A172 (cell line): ENCODE measurements around the gene FYB1. TPM values are rescaled to one million over a fixed set of nuclear protein-coding genes. Genes with fewer than 3 reads are reported as not detected.

Source experiments
- DNase-seq: peaks from one replicate; pipeline ENCODE4 v3.0.0-alpha.2; 2015; ENCODE audit warnings: low spot score
- total RNA-seq: library from RNA; depleted of rRNA; stranded (reverse); fragments of >200 nt; shearing (Covaris generic); gene quantifications from 2 replicates; pipeline ENCODE4 v1.2.3, GENCODE V29; 2014

Gene FYB1
- total RNA-seq, 1 experiment from 2014 or later: 0.12 TPM

DNA sequence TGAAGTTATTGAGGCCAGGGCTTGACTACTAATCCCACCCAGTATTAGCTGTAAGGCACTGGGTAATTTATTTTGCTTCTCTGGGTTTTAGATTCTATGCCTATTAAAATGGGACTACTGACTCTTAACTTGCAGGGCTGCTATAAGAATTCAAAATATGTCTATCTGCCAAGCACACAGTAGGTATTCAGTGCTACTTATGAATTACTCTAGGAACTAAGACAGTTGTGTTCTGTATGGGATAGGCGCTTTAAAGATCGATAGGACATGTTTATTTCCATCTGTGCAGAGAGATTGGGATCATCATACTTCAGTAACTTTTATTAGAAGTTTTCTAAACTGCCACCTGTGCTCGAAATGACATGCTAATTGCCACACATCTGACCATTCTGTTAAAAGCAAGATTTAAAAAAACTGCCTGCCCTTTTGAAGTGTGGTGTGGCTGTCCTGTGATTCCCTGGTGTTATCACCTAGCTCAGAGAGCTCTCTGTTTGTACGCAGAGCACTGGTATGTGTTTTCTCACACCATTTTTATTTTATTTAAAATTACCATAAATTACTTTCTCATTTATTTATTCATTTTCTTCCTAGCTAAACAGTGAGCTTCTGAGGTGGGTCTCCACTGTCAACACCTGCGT lies 58.7 kb downstream of the FYB1 start:
- DNase-seq: no peak

DNA sequence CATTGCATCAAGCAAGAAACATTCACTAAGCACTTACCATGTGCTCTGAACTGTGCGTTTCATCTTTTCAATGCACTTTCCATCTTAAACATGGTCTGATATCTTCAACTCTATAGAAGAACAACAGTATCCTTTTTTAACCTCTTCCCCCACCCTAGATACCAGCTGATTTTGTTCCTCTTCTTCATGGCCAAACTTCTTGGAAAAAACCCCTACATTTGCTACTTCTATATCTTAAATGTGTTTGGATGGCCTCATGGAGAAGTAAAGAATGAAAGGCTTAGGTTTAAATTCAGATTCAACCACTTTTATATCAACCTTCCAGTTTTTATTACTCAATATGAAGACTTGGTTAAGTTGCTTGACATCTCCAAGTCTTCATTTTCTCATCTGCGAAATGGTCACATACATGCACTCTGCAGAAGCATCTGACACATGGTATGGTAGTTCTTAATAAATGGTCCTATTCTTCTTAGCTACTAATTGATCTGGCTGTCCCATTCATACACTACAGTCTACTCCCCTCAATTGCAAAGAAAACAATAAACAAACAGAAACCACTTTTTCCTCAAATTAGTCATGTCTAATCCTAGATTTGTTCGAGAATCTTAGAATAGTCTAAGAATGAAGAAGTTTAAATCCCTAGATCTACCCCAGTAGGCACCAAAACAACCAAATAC lies 59.4 kb downstream of the FYB1 start:
- DNase-seq: no peak

DNA sequence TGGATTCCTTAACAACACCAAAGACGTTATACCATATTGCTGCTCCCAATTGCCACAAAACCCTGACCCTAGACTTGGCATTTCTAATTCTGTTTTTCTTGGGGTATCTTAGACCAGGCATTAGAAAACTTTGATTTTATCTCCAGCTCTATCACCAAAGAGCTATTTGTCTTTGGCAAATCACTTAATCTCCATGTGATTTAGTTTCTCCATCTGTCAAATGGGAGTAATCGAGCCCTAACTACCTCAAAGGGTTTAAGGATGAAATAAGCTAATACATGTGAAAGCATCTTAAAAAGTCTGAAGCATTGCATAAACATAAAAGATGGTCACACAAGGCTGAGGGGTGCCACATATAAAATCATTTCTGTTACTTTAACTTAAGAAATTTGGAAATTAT lies 60.6 kb downstream of the FYB1 start:
- DNase-seq: no peak

DNA sequence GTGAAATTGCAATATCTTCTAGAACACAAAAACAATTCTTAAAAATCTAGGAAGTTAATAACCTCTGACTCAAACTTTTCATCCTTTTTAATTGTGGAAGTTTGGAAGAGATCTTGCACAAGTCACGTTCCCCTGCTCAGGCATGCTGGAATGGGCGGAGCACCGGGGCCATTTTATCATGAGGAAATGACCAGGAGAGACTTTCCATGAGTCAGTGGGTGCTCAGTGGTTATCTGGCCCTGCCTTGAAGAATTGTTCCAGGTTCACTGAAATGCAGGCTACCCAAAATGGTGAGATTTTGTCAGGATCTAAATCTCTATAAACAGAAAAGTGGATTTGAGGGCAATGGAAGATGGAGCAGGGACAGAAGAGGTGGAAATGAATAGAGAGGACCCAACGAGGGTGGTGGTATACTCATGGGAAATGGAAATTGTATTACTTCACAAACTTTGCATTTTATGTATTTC lies 61.2 kb downstream of the FYB1 start:
- peak; percentile 57 for DNase-seq

DNA sequence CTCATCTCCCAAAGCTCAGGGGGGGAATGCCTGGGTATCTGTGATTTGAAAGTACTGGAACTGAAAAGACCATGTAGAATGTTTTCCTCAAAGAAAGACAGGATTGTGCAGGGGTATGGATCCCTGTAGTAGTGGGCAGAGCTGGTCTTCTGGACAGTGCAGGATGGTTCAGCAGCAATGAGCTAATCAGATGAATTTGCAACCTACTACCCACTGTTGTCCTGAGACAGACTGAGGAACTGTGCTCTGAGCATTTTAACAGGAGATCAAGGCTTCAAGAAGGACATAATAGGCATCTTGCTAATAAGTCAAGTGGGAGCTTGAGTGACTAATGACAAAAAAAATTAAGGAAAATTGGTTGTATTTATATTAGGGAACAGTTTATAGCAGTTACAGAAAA lies 61.7 kb downstream of the FYB1 start:
- DNase-seq: no peak

DNA sequence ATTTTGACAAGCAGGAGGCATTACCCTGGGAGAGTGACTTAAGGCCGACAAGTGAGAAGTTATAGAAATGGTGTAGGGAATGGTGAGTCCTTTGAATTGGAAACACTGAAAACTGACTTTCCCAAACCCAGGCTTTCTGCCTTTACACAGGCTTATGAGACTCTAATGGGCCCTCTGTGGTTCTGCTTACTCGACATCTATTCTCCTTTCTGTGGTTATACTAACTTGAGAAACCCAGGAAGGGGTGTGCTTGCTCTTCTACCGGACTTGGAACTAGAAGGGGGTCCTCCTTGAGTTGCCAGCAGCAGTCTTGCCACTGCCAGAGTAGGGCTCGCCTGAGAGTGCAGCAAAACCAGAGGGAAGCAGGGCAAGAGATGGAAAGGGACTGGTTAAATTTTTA lies 63.3 kb downstream of the FYB1 start:
- DNase-seq: no peak

DNA sequence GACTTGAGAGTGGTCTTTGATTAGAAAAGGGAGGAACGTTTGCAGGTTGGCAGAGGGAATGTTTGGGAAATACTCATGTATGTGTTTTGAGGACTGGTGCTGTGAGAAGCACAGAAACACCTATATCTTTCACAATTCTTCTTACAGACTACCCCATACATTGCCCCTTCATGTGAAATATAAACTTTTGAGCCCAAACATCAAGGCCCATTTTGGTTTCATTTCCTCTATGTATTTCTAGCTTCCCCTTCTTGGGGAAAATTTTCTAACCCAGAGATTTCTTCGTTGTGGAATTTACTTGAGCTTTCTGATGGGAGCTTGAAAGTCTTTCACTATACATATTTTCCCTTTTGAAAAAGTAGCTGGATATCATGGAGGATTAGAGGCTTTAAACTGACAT lies 67.6 kb downstream of the FYB1 start:
- DNase-seq: no peak

DNA sequence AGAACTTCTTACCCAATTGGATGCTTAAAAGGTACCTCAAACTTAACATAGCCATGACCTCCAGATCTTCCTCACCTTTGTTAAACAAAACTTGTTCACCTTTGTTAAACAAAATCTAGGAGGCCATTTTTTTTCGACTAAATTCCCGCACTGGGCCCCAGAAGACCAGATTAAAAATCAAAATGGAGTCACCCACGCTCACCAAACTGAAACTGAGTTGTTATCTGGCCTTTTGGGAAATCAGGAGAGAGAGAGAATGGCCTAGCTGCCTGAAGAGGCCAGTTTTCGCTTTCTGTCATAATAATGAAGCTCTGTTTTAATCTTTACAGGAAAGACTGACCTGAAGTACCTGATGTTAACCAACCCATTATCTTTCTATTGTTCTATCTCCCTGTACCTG lies 69.4 kb downstream of the FYB1 start:
- DNase-seq: no peak

DNA sequence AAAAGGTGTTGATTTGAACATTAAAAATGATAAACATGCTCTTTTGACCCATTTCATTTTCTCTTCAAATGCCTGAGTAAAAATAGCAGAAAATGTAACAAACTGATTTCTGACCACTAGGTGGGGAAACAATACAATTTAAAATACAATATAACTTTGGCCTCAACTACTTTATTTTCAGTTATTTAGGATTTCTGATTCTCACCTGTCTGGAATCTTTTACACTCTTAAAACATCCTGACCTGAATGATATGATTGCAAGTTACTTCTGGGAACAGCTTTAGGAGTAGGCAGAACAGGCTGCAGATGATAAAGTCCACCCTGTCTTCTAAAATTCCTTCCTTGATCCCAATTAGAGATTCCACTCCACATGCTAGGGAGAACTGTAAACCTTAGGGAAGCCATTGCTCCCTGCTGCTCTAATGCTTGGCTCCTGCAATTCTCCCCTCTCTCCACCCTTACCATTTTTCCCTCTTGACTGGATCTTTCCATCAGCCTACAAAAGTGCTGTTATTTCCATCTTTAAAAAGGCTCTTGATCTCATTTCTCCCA lies 70.3 kb downstream of the FYB1 start:
- DNase-seq: no peak

DNA sequence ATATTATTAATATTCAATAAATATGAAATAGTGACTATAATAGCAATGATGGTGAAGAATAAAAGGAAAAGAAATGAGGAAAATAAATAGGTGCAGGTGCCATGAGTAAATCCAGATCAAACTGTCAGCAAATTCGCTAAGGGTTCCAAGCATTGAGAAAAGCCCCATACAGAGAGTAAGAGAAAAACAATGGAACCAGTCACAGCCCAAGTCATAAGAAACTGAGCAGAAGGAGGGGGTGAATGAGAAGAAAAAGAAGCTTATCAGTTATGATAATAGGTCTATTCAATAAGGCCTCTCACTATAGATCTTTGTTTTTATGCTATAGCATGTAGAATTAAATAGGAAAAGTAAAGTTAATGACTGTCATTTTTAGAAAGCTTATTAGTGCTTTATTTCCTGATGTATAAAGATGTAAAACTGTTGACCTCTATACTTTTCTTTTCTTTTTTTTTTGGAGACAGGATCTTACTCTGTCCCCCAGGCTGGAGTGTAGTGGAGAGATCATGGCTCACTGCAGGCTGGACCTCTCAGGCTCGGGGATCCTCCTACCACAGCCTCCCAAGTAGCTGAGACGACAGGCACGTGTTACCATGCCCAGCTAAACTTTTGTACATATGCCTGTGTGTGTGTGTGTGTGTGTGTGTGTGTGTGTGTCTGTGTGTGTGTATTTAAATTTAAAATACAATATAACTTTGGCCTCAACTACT lies 72.4 kb downstream of the FYB1 start:
- no peak for DNase-seq

DNA sequence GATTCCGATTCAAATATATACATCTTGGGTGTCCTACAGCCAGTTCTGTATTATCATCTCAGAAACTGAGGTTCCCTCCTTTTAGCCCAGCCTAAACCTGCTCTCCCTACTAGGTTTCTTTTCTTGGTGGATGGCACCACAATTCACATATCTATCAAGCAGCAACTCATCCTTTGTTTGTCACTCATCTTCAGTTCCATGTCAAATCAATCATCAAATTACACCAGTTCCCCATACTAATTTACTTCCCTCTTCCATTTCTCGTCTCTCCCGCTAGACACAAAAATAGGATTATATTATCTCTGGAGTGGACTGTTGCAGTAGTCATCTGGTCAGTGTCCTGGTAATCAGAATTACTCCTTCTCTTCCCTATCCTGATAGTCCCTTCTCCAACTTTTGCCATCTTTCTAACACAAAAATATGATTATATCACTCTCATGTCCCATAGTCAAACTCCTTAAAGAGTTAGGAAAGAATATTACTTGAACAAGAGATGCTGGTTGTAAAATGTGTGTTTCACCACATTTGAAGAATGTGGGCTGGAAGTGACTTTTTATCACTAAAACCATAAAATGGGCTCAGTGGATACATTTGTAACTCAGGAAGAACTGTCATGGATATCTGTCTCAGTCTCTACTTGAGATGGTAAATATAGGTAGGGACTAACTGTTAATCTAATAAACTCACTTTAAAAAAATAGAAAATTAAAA lies 76.1 kb downstream of the FYB1 start:
- no peak for DNase-seq

DNA sequence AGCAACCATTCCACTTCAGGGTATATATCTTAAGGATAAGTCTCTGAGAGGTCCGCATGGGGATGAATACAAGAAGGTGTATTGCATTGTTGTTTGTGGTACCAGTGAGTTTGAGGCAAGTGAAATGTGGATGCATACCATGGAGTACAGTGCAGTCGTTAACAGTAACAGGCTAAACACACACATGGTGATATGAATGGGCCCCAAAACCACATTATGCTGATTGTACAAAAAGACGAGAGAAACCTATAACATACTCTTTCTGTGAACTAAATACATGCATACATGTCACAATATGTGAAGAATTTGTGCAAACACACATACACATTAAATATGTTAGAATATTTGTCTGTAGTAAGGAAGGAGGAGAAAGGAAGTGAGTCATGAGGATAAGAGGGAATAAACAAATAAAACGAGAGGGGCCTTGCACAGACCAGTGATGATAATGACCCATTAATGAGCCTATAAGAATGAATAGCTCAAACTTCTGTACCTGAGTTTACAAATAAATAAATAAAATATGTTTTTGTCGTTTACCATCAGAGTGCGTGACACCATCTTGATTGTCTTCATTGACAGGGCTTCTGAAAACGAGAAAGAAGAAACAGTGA lies 78.7 kb downstream of the FYB1 start:
- peak; percentile 29 for DNase-seq

DNA sequence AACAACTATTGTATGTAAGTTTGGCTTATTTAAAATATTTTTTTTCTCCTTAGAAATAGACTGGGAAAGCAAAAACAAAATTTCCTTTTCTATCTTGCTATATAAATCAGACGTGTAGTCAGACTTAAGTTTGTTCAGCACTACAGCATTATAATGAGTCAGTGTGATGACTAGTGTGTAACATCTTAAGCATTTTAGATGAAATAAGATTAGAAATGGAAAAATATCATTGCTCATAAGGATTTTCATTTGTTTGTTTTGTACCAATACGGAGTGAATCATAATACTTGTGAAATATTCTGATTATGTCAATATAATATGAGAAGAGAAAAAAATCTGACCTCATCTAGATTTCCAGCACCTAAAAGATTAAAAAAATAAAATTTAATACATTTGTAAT lies 80.5 kb downstream of the FYB1 start:
- DNase-seq: peak; percentile 41

DNA sequence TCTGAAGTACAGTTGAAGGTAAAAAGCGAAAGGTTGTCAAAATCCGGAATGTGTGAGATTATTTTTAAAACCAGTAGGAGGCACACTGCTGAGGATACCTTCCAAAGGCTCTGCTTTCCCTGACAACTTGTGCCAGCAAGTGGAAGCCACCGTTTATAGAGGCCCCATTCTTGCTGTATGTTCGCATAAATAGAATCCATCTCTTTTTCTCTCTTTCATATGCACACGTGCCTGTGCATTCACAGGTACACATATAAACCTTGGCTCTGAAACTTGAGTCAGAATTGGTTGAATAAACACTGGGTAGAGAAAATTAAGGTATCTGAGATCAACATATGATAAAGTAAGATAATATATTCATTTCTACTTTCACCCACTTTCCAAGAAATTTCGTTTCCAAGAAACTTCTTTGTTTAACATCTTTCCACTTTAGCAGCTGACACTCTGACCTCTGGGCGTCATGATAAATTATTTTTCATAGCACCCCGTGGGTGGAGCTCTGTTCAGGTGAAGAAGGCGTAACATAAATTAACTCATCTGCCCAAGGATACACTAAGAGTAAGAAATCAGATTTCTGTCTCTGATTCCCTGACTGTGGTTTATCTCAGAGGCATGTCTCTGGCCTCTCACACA lies 81.4 kb downstream of the FYB1 start:
- DNase-seq: no peak

DNA sequence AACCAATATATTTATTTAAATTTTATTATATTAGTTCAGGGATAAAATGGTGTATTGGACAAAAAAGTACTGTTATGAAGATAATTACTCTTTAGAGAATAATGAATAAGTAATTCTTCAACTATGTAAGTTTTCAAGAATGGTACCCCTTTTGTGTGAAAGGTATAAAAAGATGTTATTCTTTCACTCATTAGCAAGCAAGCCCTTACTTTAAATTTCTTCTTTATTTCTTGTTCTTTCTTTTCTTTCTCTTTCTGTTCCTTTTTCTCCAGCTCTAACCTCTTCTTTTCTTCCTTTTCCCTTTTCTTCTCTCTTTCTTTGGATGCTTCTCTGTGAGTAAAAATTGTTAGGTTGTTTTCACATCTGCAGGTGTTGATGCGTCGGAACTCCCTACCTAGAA lies 82.0 kb downstream of the FYB1 start:
- no peak for DNase-seq

DNA sequence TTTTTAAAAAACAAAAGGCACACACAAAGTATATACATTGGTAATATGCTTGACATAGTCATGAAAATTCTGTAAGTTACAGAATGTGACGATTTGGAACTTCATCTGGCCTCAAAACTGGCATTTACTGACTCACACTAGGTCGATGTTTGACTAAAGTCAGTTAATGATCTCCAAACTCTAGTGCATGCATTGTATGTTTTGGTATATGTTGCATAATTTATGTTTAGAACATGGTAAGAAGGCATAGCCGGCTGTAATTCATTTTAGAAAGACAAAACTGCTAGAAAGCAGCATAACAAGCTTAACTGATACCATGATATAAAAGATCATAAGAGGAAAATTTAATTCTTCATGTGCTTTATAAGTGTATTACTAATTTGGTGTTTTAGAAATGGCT lies 86.6 kb downstream of the FYB1 start:
- no peak for DNase-seq

DNA sequence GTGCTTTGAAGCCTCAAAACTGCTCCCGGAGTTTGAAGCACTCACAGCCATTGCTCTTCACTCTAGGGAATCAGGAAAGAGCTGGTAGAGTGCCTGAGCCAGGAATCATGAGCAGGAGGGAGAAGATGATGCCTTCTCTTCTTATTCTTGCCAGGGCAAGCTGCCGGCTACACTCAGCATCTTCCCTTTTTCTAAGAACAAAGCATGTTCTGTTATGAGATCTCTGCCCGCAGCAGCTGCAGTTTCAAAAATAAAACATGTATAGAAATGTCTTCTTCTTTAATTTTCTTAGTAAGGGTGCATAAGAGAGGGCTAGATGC lies 87.3 kb downstream of the FYB1 start:
- DNase-seq: no peak

DNA sequence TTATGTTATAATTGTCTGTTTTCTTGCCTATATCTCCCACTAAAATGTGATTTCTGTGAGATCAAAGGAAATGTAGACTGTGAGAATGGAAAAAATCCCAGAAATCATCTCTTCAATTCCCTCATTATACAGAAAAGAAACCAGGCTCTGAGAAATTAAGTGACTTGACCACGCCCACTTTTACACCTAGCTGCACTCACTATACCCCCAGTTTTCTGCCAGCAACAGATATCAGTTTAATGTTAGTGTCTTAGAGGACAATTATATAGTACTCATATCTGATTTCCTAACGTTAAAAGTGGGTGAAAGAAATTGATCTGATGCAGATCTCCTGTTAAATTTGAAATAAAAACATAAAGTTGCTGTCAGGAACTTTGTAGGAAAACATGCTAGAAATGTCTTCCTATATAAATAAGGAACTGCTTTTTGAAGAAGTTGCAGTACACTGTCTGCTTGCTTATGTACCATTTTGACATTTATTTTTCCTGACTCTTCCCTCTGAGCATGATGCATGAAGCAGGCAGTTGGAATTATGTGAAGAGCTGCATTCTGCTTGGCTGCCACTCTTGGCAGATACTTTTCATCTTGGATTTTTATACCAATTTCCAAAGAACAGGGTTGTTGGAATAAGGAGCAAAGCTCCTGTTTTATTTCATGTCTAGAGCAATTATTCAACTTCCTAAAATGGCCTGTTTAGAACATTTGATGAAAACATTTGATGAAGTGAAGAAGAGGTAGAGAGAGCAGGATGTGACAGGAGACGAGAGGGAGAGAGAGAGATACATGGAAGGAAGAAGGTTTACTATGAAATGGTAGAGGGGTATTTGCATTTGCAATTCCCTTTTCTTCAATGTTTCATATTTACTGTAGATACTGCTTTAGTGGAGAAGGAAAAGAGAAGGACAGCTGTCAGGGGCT lies 87.9 kb downstream of the FYB1 start:
- DNase-seq: no peak

DNA sequence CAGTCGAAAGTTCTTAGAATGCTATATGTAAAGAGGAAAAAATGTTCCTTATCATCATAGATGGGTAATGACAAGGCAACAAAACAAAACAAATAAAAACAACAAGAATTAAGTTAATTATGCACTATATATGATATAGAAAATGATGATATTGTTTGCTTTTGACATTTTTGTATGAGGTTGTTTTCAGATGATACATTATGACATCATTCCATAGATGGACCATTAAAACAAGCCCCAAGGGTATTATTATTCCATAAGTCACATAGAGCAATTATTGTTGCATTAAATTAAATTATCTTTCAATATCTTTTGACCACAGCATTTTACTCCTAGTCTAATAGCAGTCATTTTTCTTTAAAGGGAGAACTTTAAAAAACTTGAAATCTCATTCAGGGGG lies 88.6 kb downstream of the FYB1 start:
- no peak for DNase-seq

DNA sequence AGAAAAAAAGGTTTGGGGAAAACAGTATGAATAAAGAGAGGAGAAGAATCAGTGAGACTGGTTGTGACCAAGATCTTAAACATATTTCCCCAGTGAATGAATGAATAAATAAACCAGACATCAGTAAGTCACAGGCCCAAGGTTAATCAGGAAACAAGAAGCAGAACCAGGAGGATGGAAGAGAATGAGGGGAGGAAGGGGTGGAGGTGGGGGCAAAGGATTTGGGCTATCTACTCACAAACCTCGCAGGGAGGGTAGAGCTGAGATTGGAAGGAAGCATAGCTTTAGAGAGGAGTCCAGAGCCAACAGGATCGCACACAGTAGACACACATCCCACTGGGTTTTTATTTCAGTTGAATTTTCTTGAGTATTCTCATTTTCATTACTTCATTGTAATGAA lies 97.4 kb downstream of the FYB1 start:
- DNase-seq: no peak
